AG10803 (cell line): ENCODE data around the gene SORCS3.

Experiments
- DNase-seq: peaks from one replicate; pipeline ENCODE4 v3.0.0; 2010; ENCODE audit warnings: low read depth
- H3K4me3 ChIP-seq: 2 replicates; pipeline ENCODE4 v1.5.1; 2011; ENCODE audit warnings: mild to moderate bottlenecking, low read length, control low read depth
- CTCF ChIP-seq: conservative IDR thresholded peaks from 2 replicates; pipeline ENCODE4 v1.5.1; 2011; ENCODE audit warnings: mild to moderate bottlenecking, low read length, control low read depth, inconsistent platforms

SORCS3 gene

DNA sequence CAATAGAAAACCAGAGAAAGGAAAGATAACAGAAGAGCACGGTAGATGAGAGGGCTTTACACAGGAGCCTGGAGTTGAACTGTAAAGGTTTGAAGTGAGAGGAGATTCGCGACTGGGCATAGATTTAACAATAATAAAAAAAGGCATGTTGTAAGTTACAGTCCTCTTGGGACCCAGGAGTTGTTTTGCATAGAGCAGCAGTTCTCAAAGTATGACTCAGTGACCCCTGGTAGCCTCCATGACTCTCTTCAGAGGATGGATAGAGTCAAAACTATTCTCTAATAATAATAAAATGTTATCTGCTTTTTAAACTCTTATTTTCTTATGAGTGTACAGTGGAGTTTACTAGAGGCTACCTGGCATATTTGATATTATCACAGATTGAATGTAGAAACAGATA, 262.3 kb downstream of the SORCS3 start:
- DNase-seq = no peak
- no peak for TF ChIP-seq CTCF
- H3K4me3 ChIP-seq = no peak overlapping the region

- H3K4me3 ChIP-seq = no peak overlapping the region
- TF ChIP-seq CTCF = no peak
- DNase-seq = no peak
Measured at GRCh38 chr10:104904753-104905323, 263.7 kb downstream of the SORCS3 start.

- H3K4me3 ChIP-seq = no peak overlapping the region
- DNase-seq = no peak
- TF ChIP-seq CTCF = no peak
Measured at GRCh38 chr10:104906112-104906511, 265.0 kb downstream of the SORCS3 start.

GRCh38 chr10:104907521-104907920, 266.4 kb downstream of the SORCS3 start:
- TF ChIP-seq CTCF = no peak
- no peak overlapping the region for H3K4me3 ChIP-seq
- DNase-seq = no peak

GRCh38 chr10:104908581-104908980, 267.5 kb downstream of the SORCS3 start:
- no peak for TF ChIP-seq CTCF
- H3K4me3 ChIP-seq = no peak overlapping the region
- no peak for DNase-seq

- no peak for DNase-seq
- H3K4me3 ChIP-seq = no peak overlapping the region
- TF ChIP-seq CTCF = no peak
Measured at GRCh38 chr10:104910712-104911111, 269.6 kb downstream of the SORCS3 start.

- no peak overlapping the region for H3K4me3 ChIP-seq
- no peak for DNase-seq
- no peak for TF ChIP-seq CTCF
Measured at GRCh38 chr10:104913390-104913789, 272.3 kb downstream of the SORCS3 start.
